ENCODE results near the gene MAK.
A peak's percentile ranks its signal among the peaks of the same experiment; 100 is the strongest.
"Not testable (repeated sequence)": the region's sequence is repeated elsewhere in the genome, so short reads cannot be mapped to it uniquely, and the experiment has no call there.

The MAK gene, protein sequence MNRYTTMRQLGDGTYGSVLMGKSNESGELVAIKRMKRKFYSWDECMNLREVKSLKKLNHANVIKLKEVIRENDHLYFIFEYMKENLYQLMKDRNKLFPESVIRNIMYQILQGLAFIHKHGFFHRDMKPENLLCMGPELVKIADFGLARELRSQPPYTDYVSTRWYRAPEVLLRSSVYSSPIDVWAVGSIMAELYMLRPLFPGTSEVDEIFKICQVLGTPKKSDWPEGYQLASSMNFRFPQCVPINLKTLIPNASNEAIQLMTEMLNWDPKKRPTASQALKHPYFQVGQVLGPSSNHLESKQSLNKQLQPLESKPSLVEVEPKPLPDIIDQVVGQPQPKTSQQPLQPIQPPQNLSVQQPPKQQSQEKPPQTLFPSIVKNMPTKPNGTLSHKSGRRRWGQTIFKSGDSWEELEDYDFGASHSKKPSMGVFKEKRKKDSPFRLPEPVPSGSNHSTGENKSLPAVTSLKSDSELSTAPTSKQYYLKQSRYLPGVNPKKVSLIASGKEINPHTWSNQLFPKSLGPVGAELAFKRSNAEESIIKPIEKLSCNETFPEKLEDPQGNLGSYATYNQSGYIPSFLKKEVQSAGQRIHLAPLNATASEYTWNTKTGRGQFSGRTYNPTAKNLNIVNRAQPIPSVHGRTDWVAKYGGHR

DNA sequence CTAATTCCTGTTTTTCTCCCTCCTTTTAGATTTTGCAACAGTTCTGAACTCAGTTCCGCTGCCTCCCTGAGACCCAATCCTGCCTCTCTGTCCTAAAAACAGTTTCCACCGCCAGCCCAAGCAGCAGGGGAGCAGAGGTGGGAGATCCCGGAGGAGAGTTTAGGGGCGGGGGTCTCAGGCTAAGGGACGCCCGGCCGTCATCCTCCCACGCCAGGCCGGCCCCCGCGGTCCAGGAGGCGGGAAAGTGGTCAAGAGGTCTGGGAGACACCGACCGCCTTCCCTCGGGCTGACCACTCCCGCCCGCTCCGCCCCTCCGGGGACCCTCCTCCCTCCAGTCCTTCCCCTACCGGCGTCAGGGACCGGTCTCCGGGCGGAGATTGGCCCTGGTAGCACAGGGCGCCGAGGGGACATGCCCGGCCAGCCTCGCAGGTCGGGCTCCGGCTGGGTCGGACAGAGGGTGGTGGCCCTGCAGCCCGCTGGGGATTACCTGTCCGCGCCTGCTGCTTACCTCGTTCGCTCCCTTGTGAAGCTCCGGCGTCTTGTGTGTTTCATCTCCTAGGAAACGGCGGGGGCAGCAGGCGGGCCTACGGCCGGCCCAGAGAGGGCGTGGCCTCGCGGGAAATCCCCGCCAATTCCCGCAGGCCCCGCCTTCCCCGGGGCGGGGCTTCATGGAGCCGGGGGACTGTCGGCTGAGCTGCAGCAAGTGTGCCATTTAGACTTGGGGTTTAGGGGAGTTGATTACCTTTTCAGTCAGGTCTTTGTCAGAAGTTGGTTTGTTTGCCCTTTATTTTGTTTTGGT is at the start of gene MAK:
Gene MAK, minus strand, starts transcription at position 545 of the 799 bp plus-strand sequence. CDS start 7,891 bp downstream, outside the sequence.
- peak; percentile 85 for DNase-seq

DNA sequence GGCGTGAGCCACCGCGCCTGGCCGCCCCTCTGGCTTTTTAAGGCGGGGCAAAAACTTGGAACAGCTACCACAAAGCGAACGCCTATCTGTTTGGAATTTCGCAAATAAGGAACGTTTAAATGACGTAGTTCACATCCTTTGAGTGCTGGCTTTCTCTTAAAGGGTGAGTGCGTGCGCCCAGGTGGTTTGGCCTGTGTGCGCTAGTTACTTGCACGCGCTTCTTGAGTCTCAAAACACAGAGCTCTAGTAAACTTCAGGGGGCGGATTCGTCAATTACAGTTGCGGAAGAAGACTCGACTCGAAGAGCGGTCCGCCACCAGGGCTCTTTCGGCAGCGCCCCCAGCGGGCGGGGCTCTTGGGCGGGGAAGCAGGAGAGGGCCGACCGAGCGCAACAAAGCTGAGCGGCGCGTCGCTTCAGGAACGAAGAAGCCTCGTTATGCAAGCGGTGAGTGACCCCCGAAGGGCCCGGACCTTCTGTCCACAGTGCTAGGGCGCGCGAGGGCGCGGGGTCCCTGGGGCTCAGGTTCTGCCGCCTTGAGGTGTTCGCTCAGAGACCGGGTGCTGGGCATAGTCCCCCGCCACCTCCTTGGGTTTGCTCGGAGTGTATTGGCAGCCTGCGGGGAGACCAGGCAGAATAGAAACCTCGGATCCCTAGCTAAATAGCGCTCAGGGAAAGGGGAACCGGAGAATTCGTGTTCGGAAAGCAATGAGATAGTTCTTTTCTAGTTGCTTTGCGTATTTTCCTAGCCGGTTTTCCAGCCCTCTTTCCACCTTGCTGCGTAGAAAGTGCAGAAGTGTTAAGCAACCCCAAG is 48.6 kb upstream of the MAK start, which contains the start of gene SYCP2L:
Gene SYCP2L, plus strand, starts transcription at position 362 of the 812 bp plus-strand sequence. Its CDS starts 75 bp downstream, at position 437.
- DNase-seq: no peak

DNA sequence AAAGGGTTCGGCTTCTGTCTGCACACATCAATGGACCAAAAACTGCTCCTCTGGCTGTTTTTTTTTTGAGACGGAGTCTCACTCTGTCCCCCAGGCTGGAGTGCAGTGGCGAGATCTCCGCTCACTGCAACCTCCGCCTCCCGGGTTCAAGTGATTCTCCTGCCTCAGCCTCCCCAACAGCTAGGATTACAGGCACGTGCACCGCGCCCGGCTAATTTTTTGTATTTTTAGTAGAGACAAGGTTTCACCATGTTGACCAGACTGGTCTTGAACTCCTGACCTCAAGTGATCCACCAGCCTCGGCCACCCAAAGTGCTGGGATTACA is 48.0 kb upstream of the MAK start:
- not testable (repeated sequence) for DNase-seq

GRCh38 chr6:10884245-10884972 is 46.1 kb upstream of the MAK start:
- no peak for DNase-seq

DNA sequence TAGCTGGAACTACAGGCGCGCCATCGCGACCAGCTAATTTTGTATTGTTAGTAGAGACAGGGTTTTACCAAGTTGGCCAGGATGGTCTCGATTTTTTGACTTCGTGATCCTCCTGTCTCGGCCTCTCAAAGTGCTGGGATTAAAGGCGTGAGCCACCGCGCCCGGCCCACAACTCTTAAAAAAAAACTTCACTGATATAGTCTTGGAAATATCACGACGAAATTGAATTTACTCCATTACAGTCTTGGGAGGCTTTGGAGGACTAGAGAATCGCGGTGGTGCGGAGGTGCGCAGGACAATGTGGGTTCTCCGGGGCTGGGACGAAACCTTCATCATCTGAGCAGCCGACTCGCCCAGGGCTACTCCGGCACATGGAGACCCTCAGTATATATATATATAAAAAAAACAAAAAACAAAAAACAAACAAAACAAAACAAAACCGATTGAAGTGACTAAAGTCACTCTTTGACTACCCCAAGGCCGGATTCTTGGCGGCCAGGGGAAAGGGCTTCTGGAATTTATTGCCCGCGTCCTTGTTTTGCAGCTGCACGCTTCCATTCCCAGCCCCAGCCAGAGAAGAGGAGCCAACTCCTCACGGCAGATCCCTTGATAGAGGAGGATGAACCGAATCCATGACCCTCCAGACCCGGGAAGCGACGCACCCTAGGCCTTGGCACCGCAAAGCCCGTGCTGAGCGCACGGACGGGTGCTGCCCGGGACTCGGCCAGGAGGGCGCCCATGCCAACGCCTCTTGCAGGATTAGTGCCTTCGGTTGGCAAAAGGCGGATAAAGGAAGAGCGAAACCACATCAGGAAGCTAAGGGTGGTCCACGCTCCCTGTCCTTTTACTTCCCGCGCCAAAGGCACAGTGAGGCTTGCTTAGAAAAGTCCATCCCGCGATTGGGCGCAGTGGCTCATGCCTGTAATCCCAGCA is 45.2 kb upstream of the MAK start:
- DNase-seq: no peak

DNA sequence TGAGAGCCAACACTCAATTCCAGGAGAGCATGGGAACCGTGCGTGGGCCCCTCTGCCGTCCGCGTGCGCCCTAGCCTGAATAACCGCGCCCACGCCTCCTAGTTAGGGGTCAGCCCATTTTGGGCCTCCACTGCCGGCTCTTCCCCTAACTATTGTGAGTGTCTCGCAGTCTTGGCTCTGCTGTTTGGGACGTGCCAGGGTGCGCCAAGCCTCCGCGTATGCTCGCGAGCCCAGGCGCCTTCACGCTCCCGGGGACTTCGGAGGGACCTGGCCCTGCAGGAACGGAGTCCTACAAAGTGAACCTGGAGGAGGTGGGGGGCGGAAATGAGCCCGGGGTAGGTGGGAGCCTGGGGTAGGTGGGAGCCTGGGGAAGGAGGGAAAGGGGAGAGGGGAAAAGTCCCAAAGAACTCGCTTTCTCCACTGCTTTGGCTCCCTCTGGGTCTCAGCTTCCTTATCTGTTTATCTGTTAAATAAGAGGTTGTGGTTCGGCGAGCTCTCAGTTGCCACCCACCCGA is 44.4 kb upstream of the MAK start:
- no peak for DNase-seq

GRCh38 chr6:10882253-10882630 is 43.9 kb upstream of the MAK start:
- DNase-seq: not testable (repeated sequence)

GRCh38 chr6:10880366-10880765 is 42.0 kb upstream of the MAK start:
- no peak for DNase-seq

- no peak for DNase-seq
These were observed 39.5 kb upstream of the MAK start for GRCh38 chr6:10877871-10878270.

DNA sequence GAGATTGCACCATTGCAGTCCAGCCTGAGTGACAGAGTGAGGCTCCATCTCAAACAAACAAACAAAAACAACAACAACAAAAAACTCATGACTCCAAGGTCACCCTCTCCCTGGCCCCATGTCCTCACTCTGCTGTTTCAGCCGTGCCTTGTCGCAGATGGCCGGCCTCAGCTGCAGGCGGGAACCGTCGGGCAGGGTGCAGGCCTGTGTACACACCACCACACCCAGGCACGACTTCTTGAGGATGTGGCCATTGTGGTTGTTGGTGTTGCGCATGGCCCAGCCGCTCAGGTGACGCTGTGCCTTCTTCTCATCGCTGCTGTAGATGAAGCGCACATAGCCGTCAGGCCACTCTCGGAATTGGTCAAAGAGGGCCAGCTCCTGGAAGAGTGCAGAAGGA is 38.7 kb upstream of the MAK start:
- no peak for DNase-seq

DNA sequence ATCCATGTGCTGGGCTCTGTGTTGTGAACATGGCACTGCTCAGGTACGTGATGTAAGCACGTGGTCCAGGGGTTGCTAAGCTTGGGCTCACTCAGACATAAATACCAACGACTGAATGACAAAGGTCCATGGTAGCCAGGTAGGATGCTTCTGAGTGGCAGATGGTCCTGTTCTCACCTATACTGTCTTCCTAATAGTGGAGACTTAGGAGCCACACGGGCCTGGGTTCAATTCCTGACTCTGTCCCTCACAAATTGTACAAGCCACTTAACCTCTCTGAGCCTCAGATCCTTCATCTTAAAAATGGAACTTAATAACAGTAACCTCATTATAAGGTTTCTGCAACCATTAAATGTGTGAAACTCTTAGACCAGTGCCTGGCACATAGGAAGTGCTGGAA is 36.7 kb upstream of the MAK start:
- DNase-seq: no peak

DNA sequence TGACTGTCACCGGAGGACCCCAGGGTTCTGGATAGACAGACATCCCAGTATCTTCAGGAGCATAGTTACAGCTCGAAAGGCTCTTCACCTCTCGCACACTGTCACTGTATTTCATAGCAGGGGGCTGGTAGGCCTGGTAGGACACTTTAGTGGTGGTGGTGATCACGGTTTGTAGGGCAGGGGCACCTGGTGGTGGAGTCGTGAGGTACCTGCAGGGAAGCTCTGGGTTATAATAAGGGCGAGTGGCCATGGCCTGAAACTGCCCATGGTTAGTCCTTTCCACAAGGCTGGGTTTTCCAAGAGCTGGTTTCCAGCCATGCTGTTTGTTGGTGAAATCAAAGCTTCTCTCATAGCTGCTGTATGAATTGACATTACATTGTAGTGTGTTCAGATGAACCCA is 35.9 kb upstream of the MAK start:
- DNase-seq: no peak

GRCh38 chr6:10873374-10873773 is 35.0 kb upstream of the MAK start:
- DNase-seq: no peak

DNA sequence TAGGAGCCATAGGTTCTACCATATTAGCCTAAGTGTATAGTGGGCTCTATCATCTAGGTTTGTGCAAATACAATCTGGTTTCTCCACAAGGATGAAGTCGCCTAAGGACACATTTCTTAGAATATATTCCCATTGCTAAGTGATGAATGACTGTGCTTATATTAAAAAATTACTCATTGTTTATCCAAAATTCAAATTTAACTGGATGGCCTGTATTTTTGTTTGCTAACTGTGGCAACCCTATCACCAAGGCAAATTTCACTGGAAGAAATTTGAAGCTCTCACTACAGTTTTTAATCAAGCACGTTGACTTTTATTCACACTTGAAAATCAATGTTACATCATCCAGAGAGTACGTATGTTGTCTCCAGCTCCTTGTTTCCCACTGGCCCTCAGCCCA is 29.6 kb upstream of the MAK start:
- no peak for DNase-seq

DNA sequence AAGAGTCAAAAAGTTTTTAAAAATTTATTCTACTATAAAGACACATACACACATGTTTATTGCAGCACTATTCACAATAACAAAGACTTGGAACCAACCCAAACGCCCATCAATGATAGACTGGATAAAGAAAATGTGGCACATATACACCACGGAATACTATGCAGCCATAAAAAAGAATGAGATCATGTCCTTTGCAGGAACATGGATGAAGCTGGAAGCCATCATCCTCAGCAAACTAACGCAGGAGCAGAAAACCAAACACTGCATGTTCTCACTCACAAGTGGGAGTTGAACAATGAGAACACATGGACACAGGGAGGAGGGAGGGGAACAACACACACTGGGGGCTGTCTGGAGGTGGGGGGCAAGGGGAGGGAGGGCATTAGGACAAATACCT is 28.4 kb upstream of the MAK start:
- not testable (repeated sequence) for DNase-seq

DNA sequence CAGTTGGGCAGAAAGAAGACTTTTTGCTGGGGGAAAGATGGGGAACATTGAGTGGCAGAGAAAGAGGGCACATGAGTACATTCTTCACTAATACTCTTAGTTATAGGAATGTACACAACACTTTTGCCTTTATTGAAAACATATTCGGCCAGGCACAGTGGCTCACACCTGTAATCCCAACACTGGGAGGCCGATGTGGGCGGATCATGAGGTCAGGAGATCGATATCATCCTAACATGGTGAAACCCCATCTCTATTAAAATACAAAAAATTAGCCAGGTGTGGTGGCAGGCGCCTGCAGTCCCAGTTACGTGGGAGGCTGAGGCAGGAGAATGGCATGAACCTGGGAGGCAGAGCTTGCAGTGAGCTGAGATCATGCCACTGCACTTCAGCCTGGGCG is 24.7 kb upstream of the MAK start:
- not testable (repeated sequence) for DNase-seq

DNA sequence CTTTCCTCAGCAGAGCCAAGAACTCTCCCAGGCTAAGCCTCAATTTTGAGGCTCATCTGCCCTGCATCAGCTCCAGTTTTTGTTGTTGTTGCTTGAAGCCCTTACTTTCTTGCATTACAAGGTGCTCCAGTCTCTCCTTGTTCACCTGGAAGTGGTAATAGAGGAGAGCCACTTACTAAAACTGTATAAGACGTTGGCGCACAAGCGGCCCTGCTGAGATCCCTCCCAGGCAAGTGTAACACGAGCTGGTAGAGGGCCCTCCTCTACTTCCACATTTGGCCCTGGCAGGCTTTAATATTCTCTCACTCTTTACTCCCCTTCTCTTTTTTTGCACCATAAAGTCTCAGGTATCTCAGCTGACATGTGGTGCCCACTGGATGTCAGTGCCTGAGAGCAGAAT is 24.0 kb upstream of the MAK start:
- no peak for DNase-seq

DNA sequence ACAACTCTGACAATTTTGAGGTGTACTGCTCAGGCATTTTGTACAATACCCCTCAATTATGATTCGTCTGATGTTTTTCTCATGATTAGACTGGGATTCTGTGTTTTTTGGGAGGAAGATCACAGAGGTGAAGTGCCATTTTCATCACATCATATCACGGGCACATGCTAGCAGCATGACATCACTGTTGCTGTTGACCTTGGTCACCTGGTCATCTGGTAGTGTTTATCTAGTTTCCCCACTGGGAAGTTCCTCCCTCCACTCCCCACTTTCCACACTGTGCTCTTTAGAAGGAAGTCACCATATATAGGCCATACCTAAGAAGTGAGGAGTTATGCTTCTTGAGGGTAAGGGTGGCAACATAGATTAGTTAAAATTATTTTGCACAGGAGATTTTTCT is 22.7 kb upstream of the MAK start:
- DNase-seq: no peak

- no peak for DNase-seq
These were observed 18.9 kb upstream of the MAK start for GRCh38 chr6:10857259-10857658.

DNA sequence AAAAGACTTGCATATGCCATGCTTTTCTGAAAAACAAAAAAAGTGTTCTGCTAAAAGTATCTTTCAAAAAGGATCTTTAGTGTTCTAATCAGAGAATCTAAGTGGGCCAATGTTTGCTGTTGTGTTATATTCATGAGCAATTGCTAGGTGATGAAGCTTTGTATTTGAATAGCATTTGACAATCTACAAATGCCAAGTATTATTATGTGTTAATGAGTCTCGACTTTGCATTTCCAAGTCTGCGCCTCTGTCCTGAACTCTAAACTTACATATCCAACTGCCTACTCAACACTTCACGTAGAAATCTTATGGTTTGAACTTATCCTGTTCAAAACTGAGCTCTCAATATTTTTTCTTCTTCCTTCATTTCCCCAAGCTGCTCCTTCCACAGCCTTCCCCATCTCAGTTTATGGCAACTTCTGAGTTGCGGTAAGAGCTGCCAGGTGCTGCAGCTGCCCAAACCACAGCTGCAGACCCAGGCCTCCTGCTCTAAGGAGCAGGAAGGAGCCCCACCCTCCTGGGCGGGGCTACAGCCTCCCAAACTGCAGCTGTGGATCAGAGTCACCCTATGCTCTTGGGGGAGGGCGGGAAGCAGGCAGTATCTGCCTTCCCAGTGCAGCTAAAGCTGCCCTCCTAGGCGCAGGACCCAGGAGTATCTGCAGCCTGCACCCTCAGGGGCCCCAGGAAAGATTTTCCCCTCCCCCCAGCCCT is 16.7 kb upstream of the MAK start:
- DNase-seq: no peak

All from COR-L47 (cell line).